ENCODE measurements around the gene RDH8.

The RDH8 gene

GRCh38 chr19:10026744-10027143, 13.5 kb downstream of the RDH8 start:
- DNase-seq (ENCODE audit: low spot score in 2 of 2) (no peak), ATAC-seq (replicated peaks; ENCODE audit: extremely low read depth, poor library complexity, severe bottlenecking) (no peak)
- no peak overlapping the region for H3K4me3 Mint-ChIP-seq
- H3K27ac Mint-ChIP-seq (ENCODE audit: low read depth), result no peak overlapping the region
- no peaks in the 10 kb centered on the region for H3K9me3 Mint-ChIP-seq
- no peaks in the 10 kb centered on the region for H3K36me3 Mint-ChIP-seq (ENCODE audit: insufficient read depth)
- peaks cover 1% of the 10 kb centered on the region for H3K4me1 Mint-ChIP-seq
- peaks cover 15% of the 10 kb centered on the region for H3K27me3 Mint-ChIP-seq

GRCh38 chr19:10027158-10027997, 14.1 kb downstream of the RDH8 start:
- H3K9me3 Mint-ChIP-seq, result no peaks in the 10 kb centered on the region
- no peaks in the 10 kb centered on the region for H3K36me3 Mint-ChIP-seq (ENCODE audit: insufficient read depth)
- no peak overlapping the region for H3K27ac Mint-ChIP-seq (ENCODE audit: low read depth)
- ATAC-seq (replicated peaks; ENCODE audit: extremely low read depth, poor library complexity, severe bottlenecking) (peak; percentile 32), DNase-seq (ENCODE audit: low spot score in 2 of 2) (peak; percentile 48 to 62)
- H3K4me1 Mint-ChIP-seq, result no peaks in the 10 kb centered on the region
- H3K27me3 Mint-ChIP-seq, result peaks cover 17% of the 10 kb centered on the region
- no peak overlapping the region for H3K4me3 Mint-ChIP-seq

GRCh38 chr19:10033614-10034013, 20.3 kb downstream of the RDH8 start:
- H3K27ac Mint-ChIP-seq (ENCODE audit: low read depth), result no peak overlapping the region
- no peaks in the 10 kb centered on the region for H3K36me3 Mint-ChIP-seq (ENCODE audit: insufficient read depth)
- no peak overlapping the region for H3K4me3 Mint-ChIP-seq
- no peaks in the 10 kb centered on the region for H3K4me1 Mint-ChIP-seq
- no peaks in the 10 kb centered on the region for H3K9me3 Mint-ChIP-seq
- no peak for DNase-seq (ENCODE audit: low spot score in 2 of 2)
- ATAC-seq (replicated peaks; ENCODE audit: extremely low read depth, poor library complexity, severe bottlenecking), result no peak
- peaks cover 29% of the 10 kb centered on the region for H3K27me3 Mint-ChIP-seq

GRCh38 chr19:10036601-10037071, 23.4 kb downstream of the RDH8 start:
- Mint-ChIP-seq H3K27ac (ENCODE audit: low read depth) (no peak overlapping the region), H3K4me3 (no peak overlapping the region), H3K36me3 (ENCODE audit: insufficient read depth) (no peaks in the 10 kb centered on the region), H3K27me3 (peaks cover 52% of the 10 kb centered on the region), H3K4me1 (no peaks in the 10 kb centered on the region), H3K9me3 (no peaks in the 10 kb centered on the region)
- DNase-seq (ENCODE audit: low spot score in 2 of 2) (no peak), ATAC-seq (replicated peaks; ENCODE audit: extremely low read depth, poor library complexity, severe bottlenecking) (no peak)

- H3K27me3 Mint-ChIP-seq, result peaks cover 53% of the 10 kb centered on the region
Observed at GRCh38 chr19:10037367-10037766, 24.1 kb downstream of the RDH8 start.

GRCh38 chr19:10037809-10038208, 24.5 kb downstream of the RDH8 start:
- peaks cover 53% of the 10 kb centered on the region for H3K27me3 Mint-ChIP-seq
- no peak overlapping the region for H3K4me3 Mint-ChIP-seq
- no peaks in the 10 kb centered on the region for H3K9me3 Mint-ChIP-seq
- DNase-seq (ENCODE audit: low spot score in 2 of 2), result no peak
- ATAC-seq (replicated peaks; ENCODE audit: extremely low read depth, poor library complexity, severe bottlenecking), result no peak
- H3K27ac Mint-ChIP-seq (ENCODE audit: low read depth), result no peak overlapping the region
- no peaks in the 10 kb centered on the region for H3K36me3 Mint-ChIP-seq (ENCODE audit: insufficient read depth)
- no peaks in the 10 kb centered on the region for H3K4me1 Mint-ChIP-seq

More at GRCh38 chr19:10037367-10037766, 24.1 kb downstream of the RDH8 start:
- Mint-ChIP-seq H3K4me1 (no peaks in the 10 kb centered on the region), H3K36me3 (ENCODE audit: insufficient read depth) (no peaks in the 10 kb centered on the region), H3K27ac (ENCODE audit: low read depth) (no peak overlapping the region), H3K4me3 (no peak overlapping the region), H3K9me3 (no peaks in the 10 kb centered on the region)
- ATAC-seq (replicated peaks; ENCODE audit: extremely low read depth, poor library complexity, severe bottlenecking) (no peak), DNase-seq (ENCODE audit: low spot score in 2 of 2) (no peak)

- Mint-ChIP-seq H3K36me3 (ENCODE audit: insufficient read depth) (no peaks in the 10 kb centered on the region), H3K27ac (ENCODE audit: low read depth) (no peak overlapping the region), H3K27me3 (peaks cover 82% of the 10 kb centered on the region), H3K4me3 (no peak overlapping the region), H3K4me1 (peaks cover 3% of the 10 kb centered on the region), H3K9me3 (no peaks in the 10 kb centered on the region)
- DNase-seq (ENCODE audit: low spot score in 2 of 2), result no peak
- ATAC-seq (replicated peaks; ENCODE audit: extremely low read depth, poor library complexity, severe bottlenecking), result no peak
Observed at GRCh38 chr19:10043286-10043927, 30.1 kb downstream of the RDH8 start.

- ATAC-seq (replicated peaks; ENCODE audit: extremely low read depth, poor library complexity, severe bottlenecking) (no peak), DNase-seq (ENCODE audit: low spot score in 2 of 2) (no peak)
- Mint-ChIP-seq H3K9me3 (no peaks in the 10 kb centered on the region), H3K4me3 (no peak overlapping the region), H3K27me3 (peaks cover 72% of the 10 kb centered on the region), H3K4me1 (peaks cover 7% of the 10 kb centered on the region), H3K36me3 (ENCODE audit: insufficient read depth) (no peaks in the 10 kb centered on the region), H3K27ac (ENCODE audit: low read depth) (no peak overlapping the region)
Observed at GRCh38 chr19:10044390-10044789, 31.1 kb downstream of the RDH8 start.

GRCh38 chr19:10045371-10045770, 32.1 kb downstream of the RDH8 start:
- DNase-seq (ENCODE audit: low spot score in 2 of 2) (no peak), ATAC-seq (replicated peaks; ENCODE audit: extremely low read depth, poor library complexity, severe bottlenecking) (no peak)
- Mint-ChIP-seq H3K27ac (ENCODE audit: low read depth) (no peak overlapping the region), H3K9me3 (no peaks in the 10 kb centered on the region), H3K4me1 (peaks cover 7% of the 10 kb centered on the region), H3K36me3 (ENCODE audit: insufficient read depth) (no peaks in the 10 kb centered on the region), H3K27me3 (peaks cover 69% of the 10 kb centered on the region), H3K4me3 (no peak overlapping the region)

- H3K27ac Mint-ChIP-seq (ENCODE audit: low read depth), result no peak overlapping the region
Observed at GRCh38 chr19:10049626-10050025, 36.3 kb downstream of the RDH8 start.

GRCh38 chr19:10052602-10053360, 39.5 kb downstream of the RDH8 start:
- DNase-seq (ENCODE audit: low spot score in 2 of 2) (no peak), ATAC-seq (replicated peaks; ENCODE audit: extremely low read depth, poor library complexity, severe bottlenecking) (no peak)
- H3K27me3 Mint-ChIP-seq, result peaks cover 14% of the 10 kb centered on the region
- H3K36me3 Mint-ChIP-seq (ENCODE audit: insufficient read depth), result no peaks in the 10 kb centered on the region
- H3K27ac Mint-ChIP-seq (ENCODE audit: low read depth), result no peak overlapping the region
- no peaks in the 10 kb centered on the region for H3K9me3 Mint-ChIP-seq
- H3K4me1 Mint-ChIP-seq, result peaks cover 7% of the 10 kb centered on the region
- no peak overlapping the region for H3K4me3 Mint-ChIP-seq

More at GRCh38 chr19:10049626-10050025, 36.3 kb downstream of the RDH8 start:
- ATAC-seq (replicated peaks; ENCODE audit: extremely low read depth, poor library complexity, severe bottlenecking) (no peak), DNase-seq (ENCODE audit: low spot score in 2 of 2) (no peak)
- Mint-ChIP-seq H3K27me3 (peaks cover 30% of the 10 kb centered on the region), H3K9me3 (no peaks in the 10 kb centered on the region), H3K36me3 (ENCODE audit: insufficient read depth) (no peaks in the 10 kb centered on the region), H3K4me3 (no peak overlapping the region), H3K4me1 (peaks cover 7% of the 10 kb centered on the region)

- H3K36me3 Mint-ChIP-seq (ENCODE audit: insufficient read depth), result no peaks in the 10 kb centered on the region
- no peaks in the 10 kb centered on the region for H3K4me1 Mint-ChIP-seq
- H3K4me3 Mint-ChIP-seq, result no peak overlapping the region
- peaks cover 34% of the 10 kb centered on the region for H3K27me3 Mint-ChIP-seq
- no peaks in the 10 kb centered on the region for H3K9me3 Mint-ChIP-seq
- no peak overlapping the region for H3K27ac Mint-ChIP-seq (ENCODE audit: low read depth)
- DNase-seq (ENCODE audit: low spot score in 2 of 2) (no peak), ATAC-seq (replicated peaks; ENCODE audit: extremely low read depth, poor library complexity, severe bottlenecking) (no peak)
Observed at GRCh38 chr19:10061717-10062310, 48.5 kb downstream of the RDH8 start.
